A549 treated with ZK216348 at 1 μM for 4 hours (cell line): Measurements from ENCODE around the gene CPSF7. TPM values are rescaled to one million over a fixed set of nuclear protein-coding genes. Genes with fewer than 3 reads are reported as not detected.

Source experiments
- total RNA-seq: library from RNA; stranded (reverse); fragments of 200-300 nt; extraction: Qiagen RNA extraction; gene quantifications from 5 replicates; pipeline ENCODE4 v1.2.3, GENCODE V29; 2022; ENCODE audit warnings: low read depth

Gene CPSF7, protein sequence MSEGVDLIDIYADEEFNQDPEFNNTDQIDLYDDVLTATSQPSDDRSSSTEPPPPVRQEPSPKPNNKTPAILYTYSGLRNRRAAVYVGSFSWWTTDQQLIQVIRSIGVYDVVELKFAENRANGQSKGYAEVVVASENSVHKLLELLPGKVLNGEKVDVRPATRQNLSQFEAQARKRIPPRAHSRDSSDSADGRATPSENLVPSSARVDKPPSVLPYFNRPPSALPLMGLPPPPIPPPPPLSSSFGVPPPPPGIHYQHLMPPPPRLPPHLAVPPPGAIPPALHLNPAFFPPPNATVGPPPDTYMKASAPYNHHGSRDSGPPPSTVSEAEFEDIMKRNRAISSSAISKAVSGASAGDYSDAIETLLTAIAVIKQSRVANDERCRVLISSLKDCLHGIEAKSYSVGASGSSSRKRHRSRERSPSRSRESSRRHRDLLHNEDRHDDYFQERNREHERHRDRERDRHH
- total RNA-seq, result 71.1 to 76.3 TPM (median 74.8 TPM) in 5 replicates

DNA sequence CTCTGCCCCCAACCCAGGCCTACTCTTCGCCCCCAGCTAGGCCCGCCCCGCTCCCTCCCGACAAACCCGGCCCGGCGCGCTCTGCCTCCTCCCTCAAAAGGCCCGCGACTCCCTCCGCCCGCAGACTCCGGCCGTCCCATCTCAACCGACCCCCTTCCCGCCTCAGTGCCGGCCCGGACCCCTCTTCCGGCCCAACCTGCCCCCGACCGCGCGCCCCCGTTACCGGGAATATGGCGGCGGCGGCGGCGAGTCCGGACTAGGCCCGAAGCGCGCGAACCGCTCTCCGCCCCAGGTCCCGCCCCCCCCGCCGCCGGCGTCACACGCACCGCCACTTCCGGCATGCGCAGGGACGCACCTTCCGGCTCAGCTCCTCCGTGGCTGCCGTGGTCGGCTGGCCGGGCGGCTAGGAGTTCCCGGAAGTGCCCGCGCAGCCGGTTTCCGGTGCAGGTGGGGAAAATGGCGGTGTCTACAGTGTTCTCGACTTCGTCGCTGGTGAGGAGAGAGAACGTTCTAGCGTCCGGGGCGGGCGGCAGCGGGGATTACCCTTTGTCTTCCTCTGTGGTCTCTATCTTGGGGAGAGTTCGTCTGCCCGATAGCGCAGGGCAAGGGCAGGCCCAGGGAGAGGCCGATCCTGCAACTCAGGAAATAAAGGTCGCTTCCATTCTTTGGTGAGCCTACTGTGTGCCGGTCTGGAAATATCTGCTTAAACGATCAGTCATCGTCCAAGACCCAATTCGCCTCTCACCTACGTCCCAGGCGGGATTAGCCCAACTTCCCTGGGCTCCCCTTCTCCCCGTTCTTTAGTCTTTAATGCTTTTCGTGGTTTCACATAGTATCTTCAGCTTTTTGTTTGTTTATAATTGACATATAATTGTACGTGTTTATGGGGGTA lies at the start of gene CPSF7, which contains the start of gene SDHAF2:
Gene CPSF7, minus strand, starts transcription at position 285 of the 892 bp plus-strand sequence. CDS start 740 bp downstream, outside the sequence.
Gene SDHAF2, plus strand, starts transcription at position 434 of the 892 bp plus-strand sequence. Its CDS starts 23 bp downstream, at position 457.

DNA sequence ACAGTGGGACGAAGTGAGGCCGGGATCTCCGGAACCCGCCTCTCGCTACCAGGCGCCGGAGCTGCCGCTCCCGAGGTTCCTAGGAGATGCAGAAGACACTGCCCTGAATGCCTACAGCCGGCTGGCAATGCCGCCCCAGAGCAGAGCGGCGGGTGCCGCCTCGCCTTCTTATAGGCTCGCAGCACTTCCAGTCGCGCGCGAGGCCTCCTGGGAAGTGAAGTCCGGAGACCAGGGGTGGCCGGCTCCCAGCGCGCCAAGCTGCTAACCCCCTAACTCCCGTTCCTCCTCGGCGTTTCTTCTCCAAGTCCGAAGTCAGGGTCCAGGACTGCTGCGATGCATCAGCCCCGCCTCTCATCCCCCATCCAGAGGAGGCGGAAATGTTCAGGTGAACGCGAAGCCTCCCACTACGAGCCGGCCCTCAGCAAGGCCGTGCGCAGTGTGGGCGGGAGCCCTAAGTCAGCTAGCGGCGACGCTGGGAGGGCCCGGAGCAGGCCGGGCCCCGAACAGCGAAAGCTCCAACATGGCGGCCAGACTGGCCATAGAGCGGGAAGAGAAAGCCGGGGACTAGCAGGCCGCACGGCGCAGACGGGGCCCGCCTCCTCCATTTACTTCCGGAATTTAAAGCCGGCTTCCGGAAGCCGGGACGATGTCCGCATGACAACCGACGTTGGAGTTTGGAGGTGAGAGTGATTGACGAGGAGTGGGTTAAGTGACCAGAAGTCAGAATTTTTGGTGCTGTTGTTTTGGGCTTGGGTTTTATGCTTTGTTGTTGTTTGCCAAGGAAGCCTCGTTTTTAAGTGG lies 67.8 kb downstream of the CPSF7 start, which contains the start of the genes CYB561A3 and TMEM138:
Gene CYB561A3, minus strand, starts transcription at position 142 of the 801 bp plus-strand sequence. CDS start 5,169 bp downstream, outside the sequence.
Gene TMEM138, plus strand, starts transcription at position 634 of the 801 bp plus-strand sequence. CDS start 2,017 bp downstream, outside the sequence.

Other genes starting within 250 kb of the CPSF7 start
- gene PGA3, start 226.5 kb downstream of the CPSF7 start, total RNA-seq, result not detected in 5 replicates
- not detected in 5 replicates for gene PGA4, start 207.6 kb downstream of the CPSF7 start, total RNA-seq
- gene PGA5, start 188.8 kb downstream of the CPSF7 start, total RNA-seq, result not detected in 5 replicates
- 0.25 to 1.0 TPM (median 0.54 TPM) in 5 replicates for gene VWCE, start 134.7 kb downstream of the CPSF7 start, total RNA-seq
- gene DDB1, start 96.9 kb downstream of the CPSF7 start, total RNA-seq, result 150 to 188 TPM (median 175 TPM) in 5 replicates
- gene TKFC, start 96.7 kb downstream of the CPSF7 start, total RNA-seq, result 41.9 to 77.8 TPM (median 71.2 TPM) in 5 replicates
- 28.4 to 53.4 TPM (median 50.3 TPM) in 5 replicates for gene CYB561A3, start 68.1 kb downstream of the CPSF7 start, total RNA-seq
- gene TMEM138, start 67.6 kb downstream of the CPSF7 start, total RNA-seq, result 85.9 to 114 TPM (median 105 TPM) in 5 replicates
- gene TMEM216, start 37.4 kb downstream of the CPSF7 start, total RNA-seq, result 14.8 to 18.7 TPM (median 17.5 TPM) in 5 replicates
- gene SDHAF2, start 149 bp upstream of the CPSF7 start, total RNA-seq, result 37.5 to 46.1 TPM (median 43.3 TPM) in 5 replicates
- 0.09 to 0.24 TPM (median 0.12 TPM) in 4 of 5 replicates, not detected in the other for gene LRRC10B, start 78.8 kb upstream of the CPSF7 start, total RNA-seq
- 0.78 to 1.3 TPM (median 1.2 TPM) in 5 replicates for gene SYT7, start 151.1 kb upstream of the CPSF7 start, total RNA-seq